Mesenchymal stem cell (in vitro differentiated cells and primary cell): Measurements from ENCODE around the gene INCENP.

Source experiments
- DNase-seq: peaks from one replicate; pipeline ENCODE4 v3.0.0-alpha.2; 2013
- H2AFZ ChIP-seq: one replicate; pipeline ENCODE4 v1.6.1; 2013; ENCODE audit warnings: low read depth, mild to moderate bottlenecking, control low read depth, inconsistent platforms, low read length, moderate library complexity
- H2AK5ac ChIP-seq: 2 replicates; pipeline ENCODE4 v1.6.1; 2013; ENCODE audit warnings: low read length, moderate library complexity, mild to moderate bottlenecking, inconsistent platforms; ENCODE audit not compliant: severe bottlenecking
- H2BK120ac ChIP-seq: one replicate; pipeline ENCODE4 v1.6.1; 2013; ENCODE audit warnings: low read depth, mild to moderate bottlenecking, inconsistent platforms, low read length, moderate library complexity
- H2BK12ac ChIP-seq, 2 experiments: one replicate each; pipeline ENCODE4 v1.6.1; 2013; ENCODE audit warnings: inconsistent platforms in 2 of 2, low read length in 2 of 2, mild to moderate bottlenecking in 2 of 2, moderate library complexity in 2 of 2, control low read depth in 1 of 2
- H2BK15ac ChIP-seq: one replicate; pipeline ENCODE4 v1.6.1; 2013; ENCODE audit warnings: mild to moderate bottlenecking, low read depth, inconsistent platforms; ENCODE audit not compliant: poor library complexity, severe bottlenecking
- H2BK5ac ChIP-seq: 2 replicates; pipeline ENCODE4 v1.6.1; 2013; ENCODE audit warnings: low read depth, mild to moderate bottlenecking, low read length, control low read depth, inconsistent platforms; ENCODE audit not compliant: poor library complexity, severe bottlenecking
- H3K14ac ChIP-seq, 2 experiments: one replicate each; pipeline ENCODE4 v1.6.1; 2013; ENCODE audit warnings: inconsistent platforms in 2 of 2, low read length in 2 of 2, control low read depth in 1 of 2, mild to moderate bottlenecking in 1 of 2, moderate library complexity in 1 of 2
- H3K18ac ChIP-seq, 2 experiments: one replicate each; pipeline ENCODE4 v1.6.1; 2013; ENCODE audit warnings: inconsistent platforms in 2 of 2, low read length in 2 of 2, control low read depth in 1 of 2, low read depth in 1 of 2, mild to moderate bottlenecking in 1 of 2
- H3K23ac ChIP-seq, 2 experiments: one replicate each; pipeline ENCODE4 v1.6.1; 2013; ENCODE audit warnings: inconsistent platforms in 2 of 2, low read length in 2 of 2, mild to moderate bottlenecking in 2 of 2, moderate library complexity in 2 of 2, control low read depth in 1 of 2
- H3K27ac ChIP-seq: 2 replicates; pipeline ENCODE4 v1.5.1; 2013; ENCODE audit warnings: mild to moderate bottlenecking, moderate library complexity, low read length, control low read depth, inconsistent platforms; ENCODE audit not compliant: poor library complexity, severe bottlenecking
- H3K27me3 ChIP-seq, 2 experiments: 2 replicates each; pipeline versions ENCODE4 v1.6.1 to v1.7.0; 2013; ENCODE audit warnings: low read length in 2 of 2, mild to moderate bottlenecking in 2 of 2, moderate library complexity in 2 of 2, control low read depth in 1 of 2, inconsistent platforms in 1 of 2; ENCODE audit not compliant: control insufficient read depth in 1 of 2, insufficient read depth in 1 of 2
- H3K36me3 ChIP-seq, 2 experiments: 2 replicates each; pipeline versions ENCODE4 v1.6.1 to v1.7.0; 2013; ENCODE audit warnings: low read length in 2 of 2, control low read depth in 1 of 2, inconsistent platforms in 1 of 2, low read depth in 1 of 2, mild to moderate bottlenecking in 1 of 2; ENCODE audit not compliant: insufficient read depth in 2 of 2, control insufficient read depth in 1 of 2
- H3K4ac ChIP-seq, 2 experiments: one replicate each; pipeline ENCODE4 v1.6.1; 2013; ENCODE audit warnings: inconsistent platforms in 2 of 2, low read length in 2 of 2, mild to moderate bottlenecking in 2 of 2, moderate library complexity in 2 of 2, control low read depth in 1 of 2, low read depth in 1 of 2
- H3K4me1 ChIP-seq: 2 replicates; pipeline ENCODE4 v1.6.1; 2013; ENCODE audit warnings: low read depth, low read length, control low read depth; ENCODE audit not compliant: control insufficient read depth, insufficient read depth
- H3K4me2 ChIP-seq: 2 replicates; pipeline ENCODE4 v1.6.1; 2013; ENCODE audit warnings: low read length, mild to moderate bottlenecking, inconsistent platforms; ENCODE audit not compliant: poor library complexity, severe bottlenecking
- H3K4me3 ChIP-seq, 2 experiments: 2 replicates each; pipeline versions ENCODE4 v1.5.1 to v1.7.0; 2013; ENCODE audit warnings: low read length in 2 of 2, mild to moderate bottlenecking in 2 of 2, control low read depth in 1 of 2, low read depth in 1 of 2; ENCODE audit not compliant: insufficient read depth in 1 of 2
- H3K79me1 ChIP-seq: replicated peaks from 2 replicates; pipeline ENCODE4 v1.6.1; 2013; ENCODE audit warnings: mild to moderate bottlenecking, control low read depth, low read length, inconsistent platforms; ENCODE audit not compliant: poor library complexity, severe bottlenecking
- H3K9ac ChIP-seq: 2 replicates; pipeline ENCODE4 v1.7.0; 2013; ENCODE audit warnings: mild to moderate bottlenecking, low read length, moderate library complexity
- H3K9me3 ChIP-seq: 2 replicates; pipeline ENCODE4 v1.7.0; 2013; ENCODE audit warnings: mild to moderate bottlenecking, low read length; ENCODE audit not compliant: control insufficient read depth
- H4K8ac ChIP-seq: one replicate; pipeline ENCODE4 v1.6.1; 2013; ENCODE audit warnings: inconsistent platforms, mild to moderate bottlenecking, low read length, moderate library complexity
- H4K91ac ChIP-seq: one replicate; pipeline ENCODE4 v1.6.1; 2013; ENCODE audit warnings: mild to moderate bottlenecking, low read length, inconsistent platforms
- WGBS: methylation state at CpG from one replicate; pipeline ENCODE4 v1.1.7; 2013; ENCODE audit warnings: mixed read lengths; 5-methylcytosine and 5-hydroxymethylcytosine counted together

Gene INCENP

DNA sequence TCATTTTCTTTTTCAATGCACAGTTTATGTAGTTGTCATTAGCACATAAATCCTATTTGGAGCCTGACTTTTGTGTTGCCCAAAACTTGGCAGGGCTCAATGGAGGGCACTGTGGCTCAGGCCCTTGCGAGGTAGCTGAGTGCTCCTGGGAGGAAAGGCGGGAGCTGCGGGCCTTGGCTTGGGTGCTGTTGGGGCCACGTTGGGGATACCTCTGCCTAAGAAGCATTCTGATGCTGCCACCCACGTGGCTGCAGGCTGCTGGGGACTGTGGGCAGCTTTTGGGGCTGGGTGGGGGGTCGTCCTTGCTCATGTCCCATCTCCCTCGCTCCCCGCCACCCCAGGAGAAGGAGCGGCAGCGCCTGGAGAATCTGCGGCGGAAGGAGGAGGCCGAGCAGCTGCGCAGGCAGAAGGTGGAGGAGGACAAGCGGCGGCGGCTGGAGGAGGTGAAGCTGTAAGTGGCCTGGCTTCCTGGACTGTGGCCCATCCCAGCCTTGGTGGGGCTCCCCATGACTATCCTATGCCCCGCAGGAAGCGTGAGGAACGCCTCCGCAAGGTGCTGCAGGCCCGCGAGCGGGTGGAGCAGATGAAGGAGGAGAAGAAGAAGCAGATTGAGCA is 20.9 kb downstream of the INCENP start:
- no peak overlapping the region for H3K27ac ChIP-seq
- no peak overlapping the region for H3K18ac ChIP-seq
- H3K79me1 ChIP-seq, result peaks cover 35% of the 10 kb centered on the region
- H4K91ac ChIP-seq, result no peak overlapping the region
- H3K9ac ChIP-seq, result no peak overlapping the region
- no peaks in the 10 kb centered on the region for H3K4me1 ChIP-seq
- no peak for DNase-seq
- H3K27me3 ChIP-seq, result no peaks in the 10 kb centered on the region
- H3K4me3 ChIP-seq, result no peak overlapping the region
- no peak overlapping the region for H2AK5ac ChIP-seq
- no peak overlapping the region for H2AFZ ChIP-seq
- 97% methylated on average over 24 of the region's 24 CpGs for WGBS
- no peak overlapping the region for H2BK120ac ChIP-seq
- H3K36me3 ChIP-seq, result peaks cover 68 to 91% of the 10 kb centered on the region in 2 experiments
- H3K9me3 ChIP-seq, result no peaks in the 10 kb centered on the region
- no peak overlapping the region for H3K23ac ChIP-seq
- H3K4ac ChIP-seq, result no peak overlapping the region
- H3K14ac ChIP-seq, result no peak overlapping the region
- H4K8ac ChIP-seq, result no peak overlapping the region
- H2BK5ac ChIP-seq, result no peak overlapping the region
- no peak overlapping the region for H3K4me2 ChIP-seq
- no peak overlapping the region for H2BK15ac ChIP-seq
- H2BK12ac ChIP-seq, result no peak overlapping the region

- 98% methylated on average over 11 of the region's 11 CpGs for WGBS
- Histone ChIP-seq H3K23ac (no peak overlapping the region), H2BK120ac (no peak overlapping the region)
Measured at GRCh38 chr11:62145261-62145871, 21.6 kb downstream of the INCENP start.

DNA sequence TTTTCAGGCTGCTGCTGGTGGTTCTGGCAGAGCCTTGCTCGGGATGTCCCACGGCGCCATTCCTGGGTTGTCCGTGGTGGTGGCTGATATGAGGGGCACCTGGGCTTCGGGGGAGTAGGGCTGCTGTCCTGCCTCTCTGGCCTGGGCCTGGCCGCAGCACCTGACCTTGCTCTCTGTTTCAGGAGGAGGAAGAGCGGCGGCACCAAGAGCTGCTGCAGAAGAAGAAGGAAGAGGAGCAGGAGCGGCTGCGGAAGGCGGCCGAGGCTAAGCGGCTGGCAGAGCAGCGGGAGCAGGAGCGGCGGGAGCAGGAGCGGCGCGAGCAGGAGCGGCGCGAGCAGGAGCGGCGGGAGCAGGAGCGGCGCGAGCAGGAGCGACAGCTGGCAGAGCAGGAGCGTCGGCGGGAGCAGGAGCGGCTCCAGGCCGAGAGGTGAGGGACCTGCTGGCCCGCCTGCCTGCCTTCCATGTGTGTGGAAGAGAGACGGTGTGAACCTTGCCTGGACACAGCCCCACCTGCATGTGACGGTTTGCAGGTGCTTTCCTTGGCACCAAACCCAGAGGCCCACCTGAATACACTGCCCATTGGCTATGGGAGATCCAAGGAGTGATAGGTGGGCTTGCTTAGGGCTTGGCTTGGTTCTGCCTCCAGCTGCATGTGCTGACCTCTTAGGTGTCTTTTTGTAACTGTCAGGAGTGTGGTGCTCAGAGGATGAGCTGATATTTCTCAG is 22.8 kb downstream of the INCENP start:
- no peak overlapping the region for H3K14ac ChIP-seq
- 96% methylated on average over 36 of the region's 36 CpGs for WGBS
- no peak overlapping the region for H3K4ac ChIP-seq
- H3K36me3 ChIP-seq, result peaks cover 68 to 91% of the 10 kb centered on the region in 2 experiments
- H4K8ac ChIP-seq, result no peak overlapping the region
- H2BK15ac ChIP-seq, result no peak overlapping the region
- peaks cover 24% of the 10 kb centered on the region for H3K79me1 ChIP-seq
- no peak overlapping the region for H2BK120ac ChIP-seq
- no peaks in the 10 kb centered on the region for H3K27me3 ChIP-seq
- H4K91ac ChIP-seq, result no peak overlapping the region
- no peak overlapping the region for H3K9ac ChIP-seq
- H3K27ac ChIP-seq, result no peak overlapping the region
- no peak for DNase-seq
- H3K23ac ChIP-seq, result no peak overlapping the region
- H3K4me1 ChIP-seq, result no peaks in the 10 kb centered on the region
- H2AFZ ChIP-seq, result no peak overlapping the region
- no peak overlapping the region for H3K4me3 ChIP-seq
- H3K4me2 ChIP-seq, result no peak overlapping the region
- H2AK5ac ChIP-seq, result no peak overlapping the region
- H2BK5ac ChIP-seq, result no peak overlapping the region
- H3K9me3 ChIP-seq, result no peaks in the 10 kb centered on the region
- no peak overlapping the region for H3K18ac ChIP-seq
- no peak overlapping the region for H2BK12ac ChIP-seq

More at GRCh38 chr11:62145261-62145871, 21.6 kb downstream of the INCENP start:
- no peak overlapping the region for H4K8ac ChIP-seq
- no peak overlapping the region for H3K27ac ChIP-seq
- H3K4me2 ChIP-seq, result no peak overlapping the region
- H2BK15ac ChIP-seq, result no peak overlapping the region
- peaks cover 68 to 91% of the 10 kb centered on the region in 2 experiments for H3K36me3 ChIP-seq
- no peak overlapping the region for H3K18ac ChIP-seq
- H3K4ac ChIP-seq, result no peak overlapping the region
- no peaks in the 10 kb centered on the region for H3K4me1 ChIP-seq
- H3K27me3 ChIP-seq, result no peaks in the 10 kb centered on the region
- H3K4me3 ChIP-seq, result no peak overlapping the region
- H3K79me1 ChIP-seq, result peaks cover 30% of the 10 kb centered on the region
- no peak for DNase-seq
- no peak overlapping the region for H3K14ac ChIP-seq
- H3K9me3 ChIP-seq, result no peaks in the 10 kb centered on the region
- H2AFZ ChIP-seq, result no peak overlapping the region
- no peak overlapping the region for H2AK5ac ChIP-seq
- no peak overlapping the region for H2BK5ac ChIP-seq
- H4K91ac ChIP-seq, result no peak overlapping the region
- no peak overlapping the region for H2BK12ac ChIP-seq
- H3K9ac ChIP-seq, result no peak overlapping the region

- H2AK5ac ChIP-seq, result no peak overlapping the region
- DNase-seq, result no peak
- no peak overlapping the region for H3K4me2 ChIP-seq
- no peaks in the 10 kb centered on the region for H3K4me1 ChIP-seq
- no peak overlapping the region for H2BK120ac ChIP-seq
- no peak overlapping the region for H3K4ac ChIP-seq
- H2BK5ac ChIP-seq, result no peak overlapping the region
- no peak overlapping the region for H2BK12ac ChIP-seq
- H3K14ac ChIP-seq, result no peak overlapping the region
- H2BK15ac ChIP-seq, result no peak overlapping the region
- H3K4me3 ChIP-seq, result no peak overlapping the region
- no peak overlapping the region for H3K9ac ChIP-seq
- no peak overlapping the region for H2AFZ ChIP-seq
- H3K79me1 ChIP-seq, result peaks cover 19% of the 10 kb centered on the region
- H3K23ac ChIP-seq, result no peak overlapping the region
- WGBS, result 92% methylated on average over 12 of the region's 12 CpGs
- no peak overlapping the region for H3K18ac ChIP-seq
- H4K91ac ChIP-seq, result no peak overlapping the region
- no peak overlapping the region for H4K8ac ChIP-seq
- H3K9me3 ChIP-seq, result no peaks in the 10 kb centered on the region
- H3K27ac ChIP-seq, result no peak overlapping the region
- H3K36me3 ChIP-seq, result peaks cover 69 to 90% of the 10 kb centered on the region in 2 experiments
- no peaks in the 10 kb centered on the region for H3K27me3 ChIP-seq
Measured at GRCh38 chr11:62147545-62147944, 23.7 kb downstream of the INCENP start.
